ENCODE data around the gene STEAP1.
"Not testable (repeated sequence)": the region's sequence is repeated elsewhere in the genome, so short reads cannot be mapped to it uniquely, and the experiment has no call there.

The STEAP1 gene

GRCh38 chr7:90175667-90176066 lies 21.4 kb downstream of the STEAP1 start:
- no peak for DNase-seq

- no peak for DNase-seq
Measured at GRCh38 chr7:90176195-90176594, 21.9 kb downstream of the STEAP1 start.

GRCh38 chr7:90178166-90178565 lies 23.9 kb downstream of the STEAP1 start:
- no peak for DNase-seq

- peak; percentile 75 for DNase-seq
Measured at GRCh38 chr7:90178679-90179278, 24.5 kb downstream of the STEAP1 start.

GRCh38 chr7:90180011-90180585 lies 25.8 kb downstream of the STEAP1 start:
- peak; percentile 2 for DNase-seq

GRCh38 chr7:90180649-90181048 lies 26.4 kb downstream of the STEAP1 start:
- no peak for DNase-seq

- DNase-seq, result no peak
Measured at GRCh38 chr7:90181485-90181884, 27.2 kb downstream of the STEAP1 start.

GRCh38 chr7:90186290-90186689 lies 32.0 kb downstream of the STEAP1 start:
- not testable (repeated sequence) for DNase-seq

GRCh38 chr7:90187507-90188050 lies 33.3 kb downstream of the STEAP1 start:
- DNase-seq, result no peak

- DNase-seq, result no peak
Measured at GRCh38 chr7:90188281-90188680, 34.0 kb downstream of the STEAP1 start.

GRCh38 chr7:90190995-90191394 lies 36.7 kb downstream of the STEAP1 start:
- DNase-seq, result no peak

GRCh38 chr7:90191648-90192047 lies 37.4 kb downstream of the STEAP1 start:
- no peak for DNase-seq

GRCh38 chr7:90192876-90193750 lies 38.8 kb downstream of the STEAP1 start:
- DNase-seq, result no peak

- DNase-seq, result no peak
Measured at GRCh38 chr7:90194911-90195809, 40.9 kb downstream of the STEAP1 start.

GRCh38 chr7:90201500-90202195 lies 47.4 kb downstream of the STEAP1 start:
- DNase-seq, result no peak

- no peak for DNase-seq
Measured at GRCh38 chr7:90207956-90208355, 53.7 kb downstream of the STEAP1 start.

GRCh38 chr7:90209776-90210175 lies 55.5 kb downstream of the STEAP1 start:
- DNase-seq, result no peak

GRCh38 chr7:90210475-90210874 lies 56.2 kb downstream of the STEAP1 start:
- no peak for DNase-seq

- no peak for DNase-seq
Measured at GRCh38 chr7:90210981-90211380, 56.7 kb downstream of the STEAP1 start.

GRCh38 chr7:90211391-90212148 lies 57.3 kb downstream of the STEAP1 start, which contains the start of gene STEAP2:
Gene STEAP2, plus strand, starts transcription at chr7:90211740. Its CDS starts 13,343 bp downstream, at chr7:90225083.
- peak; percentile 46 for DNase-seq

- DNase-seq, result no peak
Measured at GRCh38 chr7:90212149-90212495, 57.9 kb downstream of the STEAP1 start.
